GM21360 (cell line): Measurements from ENCODE around the gene IL22RA1.

Experiments
- ATAC-seq: cut with Tn5 transposase; IDR thresholded peaks from one replicate; pipeline ENCODE4 v1.9.1; 2021; ENCODE audit warnings: mild to moderate bottlenecking, moderate library complexity; ENCODE audit not compliant: unreplicated experiment

Gene IL22RA1, protein sequence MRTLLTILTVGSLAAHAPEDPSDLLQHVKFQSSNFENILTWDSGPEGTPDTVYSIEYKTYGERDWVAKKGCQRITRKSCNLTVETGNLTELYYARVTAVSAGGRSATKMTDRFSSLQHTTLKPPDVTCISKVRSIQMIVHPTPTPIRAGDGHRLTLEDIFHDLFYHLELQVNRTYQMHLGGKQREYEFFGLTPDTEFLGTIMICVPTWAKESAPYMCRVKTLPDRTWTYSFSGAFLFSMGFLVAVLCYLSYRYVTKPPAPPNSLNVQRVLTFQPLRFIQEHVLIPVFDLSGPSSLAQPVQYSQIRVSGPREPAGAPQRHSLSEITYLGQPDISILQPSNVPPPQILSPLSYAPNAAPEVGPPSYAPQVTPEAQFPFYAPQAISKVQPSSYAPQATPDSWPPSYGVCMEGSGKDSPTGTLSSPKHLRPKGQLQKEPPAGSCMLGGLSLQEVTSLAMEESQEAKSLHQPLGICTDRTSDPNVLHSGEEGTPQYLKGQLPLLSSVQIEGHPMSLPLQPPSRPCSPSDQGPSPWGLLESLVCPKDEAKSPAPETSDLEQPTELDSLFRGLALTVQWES

GRCh38 chr1:24142546-24143534, at the start of gene IL22RA1:
IL22RA1 (minus strand) TSS chr1:24143140; CDS start chr1:24143082, 58 bp downstream.
- no peak for ATAC-seq

DNA sequence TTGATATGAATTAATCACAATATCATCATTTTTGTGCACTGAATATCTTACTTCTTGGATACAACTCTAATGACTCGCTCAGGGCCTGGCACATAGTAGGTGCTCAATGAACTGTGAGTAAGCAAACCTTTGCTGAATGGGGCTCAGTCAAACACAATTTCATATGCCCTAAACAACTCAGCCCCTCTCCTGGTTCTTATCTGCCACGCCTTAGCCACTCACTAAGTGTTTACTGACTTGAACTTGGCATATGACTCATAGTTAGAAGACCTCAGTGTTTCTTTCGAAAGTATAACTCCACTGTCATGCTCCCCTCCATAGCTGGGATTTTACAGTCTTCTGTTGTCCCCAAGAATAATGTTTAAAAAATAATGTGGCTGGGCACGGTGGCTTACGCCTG, 48.9 kb upstream of the IL22RA1 start:
- no peak for ATAC-seq

DNA sequence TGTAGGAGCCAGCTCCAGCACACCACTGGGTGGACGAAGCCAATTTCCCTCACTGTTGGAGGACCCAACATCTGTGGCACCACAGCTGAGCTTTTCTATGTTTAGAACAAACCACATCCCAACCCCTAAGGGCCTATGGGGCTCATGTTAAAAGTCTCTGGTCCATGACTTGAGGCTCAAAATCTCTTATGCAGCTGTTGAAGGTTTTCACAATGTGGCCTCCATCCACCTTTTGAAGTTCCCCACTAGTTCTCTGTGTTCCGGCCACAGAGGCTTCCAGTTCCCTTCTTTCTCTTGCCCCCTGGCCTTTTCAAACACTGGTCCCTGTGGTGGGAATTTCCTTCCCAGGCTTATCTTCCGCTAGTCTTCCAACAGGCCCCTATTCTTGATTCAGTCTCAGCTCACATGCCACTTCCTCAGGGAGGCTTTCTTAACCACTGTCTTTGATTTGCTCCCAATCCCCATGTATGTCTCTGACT, 48.1 kb upstream of the IL22RA1 start:
- peak; percentile 45 for ATAC-seq

DNA sequence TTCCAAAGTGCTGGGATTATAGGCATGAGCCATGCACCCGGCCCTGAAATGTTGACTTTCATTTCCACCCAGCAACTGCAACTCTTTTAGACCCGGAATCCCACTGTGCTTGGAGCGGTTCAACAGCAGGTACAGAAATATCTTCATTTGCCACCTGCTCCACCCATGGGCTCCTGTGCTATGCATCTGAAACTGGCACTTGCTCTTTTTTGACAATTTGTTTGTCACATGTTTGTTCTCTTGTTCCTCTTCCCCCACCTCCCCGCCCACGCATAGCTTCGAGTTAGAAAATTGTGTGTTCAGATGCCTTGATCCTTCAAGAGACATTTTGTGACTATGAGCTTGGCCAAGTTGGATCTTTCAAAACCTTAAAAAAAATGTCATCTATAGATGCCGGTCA, 46.6 kb upstream of the IL22RA1 start:
- no peak for ATAC-seq

GRCh38 chr1:24186993-24187790, 44.3 kb upstream of the IL22RA1 start, which contains the start of gene IFNLR1:
IFNLR1 (minus strand) TSS chr1:24187289; CDS start chr1:24187248, 41 bp downstream.
- no peak for ATAC-seq

DNA sequence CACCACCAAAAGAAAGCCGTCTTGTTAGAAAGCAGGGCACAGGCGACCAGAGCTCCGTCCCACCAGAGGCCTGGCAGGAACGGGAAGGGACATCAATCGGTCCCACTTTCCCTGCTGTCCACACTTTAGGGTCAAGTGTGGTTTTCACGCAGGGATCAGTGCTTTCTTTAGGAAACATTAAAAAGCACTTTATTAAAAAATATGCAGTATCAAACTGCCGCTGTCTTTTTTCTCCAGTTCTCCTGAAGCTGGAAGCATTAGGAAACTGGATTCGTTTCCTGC, 43.7 kb upstream of the IL22RA1 start:
- no peak for ATAC-seq

DNA sequence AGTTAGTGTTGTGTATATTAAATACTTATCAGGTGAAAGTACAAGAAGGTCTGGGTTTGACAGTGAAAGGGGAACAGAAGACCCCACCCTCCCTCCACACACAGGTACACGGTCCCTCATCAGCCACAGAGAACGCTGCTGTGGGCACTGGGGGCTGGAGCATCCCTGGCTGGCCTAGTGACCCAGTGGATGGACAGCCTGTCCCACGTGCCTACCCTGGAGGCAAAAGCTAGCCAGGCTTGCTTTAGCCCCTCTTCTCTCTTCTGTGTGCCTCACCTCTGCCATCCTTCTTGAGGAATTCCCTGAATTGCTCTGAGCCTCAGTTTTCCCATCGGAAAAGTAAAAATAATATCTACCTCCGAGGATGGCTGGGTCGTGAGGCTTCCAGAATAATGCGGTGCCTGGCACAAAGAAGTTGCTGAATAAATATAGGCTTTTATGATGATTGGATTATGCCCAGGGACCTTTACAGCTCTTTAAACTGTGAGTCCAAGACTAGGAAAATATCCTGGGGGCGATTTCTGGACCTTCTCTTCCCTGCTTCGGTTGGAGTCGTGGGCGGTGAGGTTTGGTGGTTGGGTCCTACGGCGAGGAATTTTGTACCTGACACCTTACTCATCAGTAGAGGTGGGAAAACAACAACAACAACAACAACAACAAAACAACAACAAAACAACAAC, 43.2 kb upstream of the IL22RA1 start:
- no peak for ATAC-seq

- ATAC-seq, result no peak
These were observed 42.1 kb upstream of the IL22RA1 start for GRCh38 chr1:24185076-24185475.

DNA sequence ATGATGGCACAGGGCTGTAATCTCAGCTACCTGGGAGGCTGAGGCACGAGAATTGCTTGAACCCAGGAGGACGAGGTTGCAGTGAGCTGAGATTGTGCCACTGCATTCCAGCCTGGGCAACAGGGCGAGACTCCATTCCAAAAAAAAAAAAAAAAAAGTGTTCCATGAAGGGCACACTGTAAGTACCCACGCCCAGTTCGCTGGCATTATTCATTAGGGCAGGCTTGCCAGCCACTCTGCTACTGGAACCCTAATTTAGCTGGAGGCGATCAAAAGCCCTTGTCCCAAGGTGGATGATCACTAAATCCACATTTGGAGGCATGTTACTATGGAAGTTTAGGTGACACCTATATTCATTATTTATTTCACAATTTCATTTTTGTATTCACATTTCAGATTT, 39.1 kb upstream of the IL22RA1 start:
- no peak for ATAC-seq

- ATAC-seq, result no peak
These were observed 38.7 kb upstream of the IL22RA1 start for GRCh38 chr1:24181619-24182018.

GRCh38 chr1:24180676-24181075, 37.7 kb upstream of the IL22RA1 start:
- ATAC-seq, result no peak

GRCh38 chr1:24179251-24179840, 36.4 kb upstream of the IL22RA1 start:
- ATAC-seq, result no peak

DNA sequence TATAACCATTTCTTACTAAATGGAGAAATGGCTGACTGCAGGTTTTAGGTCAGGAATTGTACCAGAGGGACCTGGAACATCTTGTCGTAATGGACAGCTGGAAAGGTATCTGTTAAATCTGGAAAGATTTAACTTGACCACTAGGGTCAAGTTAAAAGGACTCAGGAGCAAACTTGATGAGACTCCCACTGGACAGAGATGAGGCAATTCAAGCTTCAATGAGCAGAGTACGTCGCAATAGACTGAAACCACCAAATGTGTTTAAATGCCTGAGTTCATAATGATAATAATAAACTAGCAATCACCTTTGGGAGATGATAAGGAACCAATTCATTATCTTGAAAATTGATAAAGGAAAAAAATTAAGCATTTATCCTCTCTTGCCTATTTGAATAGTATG, 35.5 kb upstream of the IL22RA1 start:
- no peak for ATAC-seq

- no peak for ATAC-seq
These were observed 34.2 kb upstream of the IL22RA1 start for GRCh38 chr1:24177161-24177560.

DNA sequence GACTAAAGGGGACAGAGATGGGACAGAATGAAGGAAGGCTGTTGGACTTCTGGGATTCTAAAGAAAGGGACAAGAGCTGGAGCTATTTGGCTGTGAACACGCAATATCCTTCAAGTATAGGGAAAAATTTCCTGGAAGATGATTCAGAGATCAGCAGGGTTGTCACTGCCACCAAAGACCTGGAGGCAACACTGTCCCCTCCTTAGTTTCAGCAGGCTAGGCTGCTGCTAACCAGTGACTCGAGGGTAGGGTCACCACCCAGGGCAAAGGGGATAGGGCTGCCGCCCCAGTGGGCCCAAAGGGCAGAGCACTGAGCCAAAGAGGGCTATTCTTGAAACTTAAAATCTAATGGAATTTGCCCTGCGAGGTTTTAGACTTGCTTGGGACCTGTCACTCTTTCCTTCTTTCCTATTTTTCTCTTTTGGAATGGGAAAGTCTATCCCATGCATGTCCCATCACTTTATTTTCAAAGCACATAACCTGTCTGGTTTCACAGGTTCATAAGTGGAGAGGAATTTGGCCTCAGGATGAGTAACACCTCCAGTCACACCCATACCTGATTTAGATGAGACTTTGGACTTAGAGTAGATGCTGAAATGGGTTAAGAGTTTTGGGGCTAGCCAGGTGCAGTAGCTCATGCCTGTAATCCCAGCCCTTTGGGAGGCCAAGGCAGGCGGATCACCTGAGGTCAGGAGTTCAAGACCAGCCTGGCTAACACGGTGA, 32.3 kb upstream of the IL22RA1 start:
- no peak for ATAC-seq

- ATAC-seq, result no peak
These were observed 31.0 kb upstream of the IL22RA1 start for GRCh38 chr1:24173638-24174575.

DNA sequence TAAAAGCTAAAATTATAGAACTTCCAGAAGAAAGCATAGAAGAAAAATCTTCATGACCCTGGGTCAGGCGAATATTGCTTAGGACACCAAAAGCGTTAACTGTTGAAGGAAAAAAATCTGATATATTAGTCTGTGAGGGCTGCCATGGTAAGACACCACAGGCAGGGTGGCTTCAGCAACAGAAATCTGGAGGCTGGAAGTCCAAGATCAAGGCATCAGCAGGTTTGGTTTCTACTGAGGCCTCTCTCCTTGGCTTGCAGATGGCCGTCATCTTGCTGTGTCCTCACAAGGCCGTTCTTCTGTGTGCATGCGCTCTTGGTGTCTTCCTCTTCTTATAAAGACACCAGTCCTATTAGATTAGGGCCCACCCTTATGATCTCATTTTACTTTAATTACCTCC, 29.7 kb upstream of the IL22RA1 start:
- ATAC-seq, result no peak

- ATAC-seq, result no peak
These were observed 26.3 kb upstream of the IL22RA1 start for GRCh38 chr1:24169286-24169685.
